GM21528 (cell line): ENCODE data around the gene BRCC3.
"Not testable (repeated sequence)": the region's sequence is repeated elsewhere in the genome, so short reads cannot be mapped to it uniquely, and the experiment has no call there.

ENCODE experiments used
- ATAC-seq: cut with Tn5 transposase; IDR thresholded peaks from one replicate; pipeline ENCODE4 v1.9.1; 2021; ENCODE audit warnings: mild to moderate bottlenecking, moderate library complexity; ENCODE audit not compliant: unreplicated experiment, low FRiP score

Gene BRCC3

DNA sequence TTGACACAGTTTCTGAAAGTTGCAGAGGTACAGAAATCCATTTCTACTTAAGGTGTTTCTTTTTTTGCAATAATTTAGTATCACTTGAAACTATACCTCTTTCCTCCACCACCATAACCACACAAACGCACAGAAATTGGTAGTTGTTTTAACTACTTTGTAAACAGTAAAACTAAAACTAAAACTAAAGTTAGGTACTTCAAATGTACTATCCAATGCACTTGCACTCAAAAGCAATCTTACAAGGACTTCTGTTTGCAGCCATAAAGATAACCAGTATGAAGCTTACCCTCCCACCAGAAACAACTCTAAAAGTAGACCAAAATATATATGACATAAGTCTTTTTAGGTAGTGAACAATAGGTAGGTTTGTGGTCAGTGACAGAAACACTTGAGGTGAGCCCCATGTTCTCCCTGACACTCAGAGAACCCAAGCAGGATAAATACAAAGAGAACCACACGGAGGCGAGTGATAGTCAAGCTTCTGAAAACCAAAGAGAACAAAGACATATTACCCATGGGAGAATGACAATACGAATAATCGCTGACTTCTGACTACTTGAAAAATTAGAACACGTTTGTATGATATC lies 72.7 kb downstream of the BRCC3 start:
- no peak for ATAC-seq

DNA sequence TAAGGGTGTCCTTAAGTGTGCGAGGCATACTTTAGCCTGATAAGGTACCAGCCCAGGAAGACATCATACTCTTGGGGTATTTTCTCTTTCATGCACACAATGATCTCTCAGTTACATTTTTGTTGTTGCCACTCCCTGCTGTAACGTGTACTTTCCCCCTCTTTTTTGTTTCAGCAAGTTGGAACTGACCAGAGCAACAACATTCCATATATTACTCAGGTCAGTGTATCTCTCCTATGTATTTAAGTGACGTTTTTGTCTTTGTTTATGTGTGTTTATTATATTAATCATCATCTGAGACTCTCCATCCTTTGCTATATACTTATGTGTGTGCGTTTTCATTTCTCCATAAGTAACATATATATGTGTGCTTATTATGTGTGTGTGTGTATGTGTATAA lies 73.6 kb downstream of the BRCC3 start:
- ATAC-seq = no peak

DNA sequence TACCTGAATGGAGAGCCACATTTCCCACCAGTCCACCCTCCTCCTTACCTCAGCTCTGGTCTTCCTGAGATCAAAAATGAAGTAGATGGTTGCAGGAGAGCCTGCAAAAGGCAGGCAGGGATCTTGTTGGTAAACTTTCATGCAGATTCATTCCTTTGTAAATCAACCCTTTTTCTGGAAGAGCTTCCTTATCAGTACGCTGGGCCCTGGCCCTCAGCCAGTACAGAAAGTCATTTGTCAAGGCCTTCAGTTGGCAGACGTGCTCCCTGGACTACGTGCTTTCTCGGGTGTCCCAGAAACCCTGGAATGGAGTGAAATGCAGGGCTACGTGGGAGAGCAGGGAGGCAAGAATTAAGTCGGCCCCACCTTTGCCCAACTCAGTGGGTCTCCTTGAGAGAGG lies 76.3 kb downstream of the BRCC3 start:
- ATAC-seq = not testable (repeated sequence)

DNA sequence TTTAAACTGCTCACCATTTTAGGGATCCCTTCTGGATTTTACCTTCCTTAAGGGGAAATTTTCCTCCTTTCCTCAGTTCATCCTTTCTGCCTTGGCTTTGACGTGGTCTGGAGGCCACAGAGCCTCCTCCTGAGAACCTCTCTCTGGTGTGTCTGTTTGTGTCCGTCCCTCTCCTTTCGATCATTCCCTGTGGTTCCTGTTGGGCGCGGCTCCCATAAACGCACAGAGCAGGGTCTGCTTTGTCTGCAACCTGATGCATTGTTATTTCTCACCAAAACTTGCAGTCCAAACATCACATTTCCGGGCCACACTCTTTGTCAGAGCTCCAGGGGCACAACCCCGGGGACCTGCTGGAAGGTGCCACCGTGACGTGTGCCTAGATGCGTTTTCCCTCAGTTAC lies 76.9 kb downstream of the BRCC3 start:
- not testable (repeated sequence) for ATAC-seq

DNA sequence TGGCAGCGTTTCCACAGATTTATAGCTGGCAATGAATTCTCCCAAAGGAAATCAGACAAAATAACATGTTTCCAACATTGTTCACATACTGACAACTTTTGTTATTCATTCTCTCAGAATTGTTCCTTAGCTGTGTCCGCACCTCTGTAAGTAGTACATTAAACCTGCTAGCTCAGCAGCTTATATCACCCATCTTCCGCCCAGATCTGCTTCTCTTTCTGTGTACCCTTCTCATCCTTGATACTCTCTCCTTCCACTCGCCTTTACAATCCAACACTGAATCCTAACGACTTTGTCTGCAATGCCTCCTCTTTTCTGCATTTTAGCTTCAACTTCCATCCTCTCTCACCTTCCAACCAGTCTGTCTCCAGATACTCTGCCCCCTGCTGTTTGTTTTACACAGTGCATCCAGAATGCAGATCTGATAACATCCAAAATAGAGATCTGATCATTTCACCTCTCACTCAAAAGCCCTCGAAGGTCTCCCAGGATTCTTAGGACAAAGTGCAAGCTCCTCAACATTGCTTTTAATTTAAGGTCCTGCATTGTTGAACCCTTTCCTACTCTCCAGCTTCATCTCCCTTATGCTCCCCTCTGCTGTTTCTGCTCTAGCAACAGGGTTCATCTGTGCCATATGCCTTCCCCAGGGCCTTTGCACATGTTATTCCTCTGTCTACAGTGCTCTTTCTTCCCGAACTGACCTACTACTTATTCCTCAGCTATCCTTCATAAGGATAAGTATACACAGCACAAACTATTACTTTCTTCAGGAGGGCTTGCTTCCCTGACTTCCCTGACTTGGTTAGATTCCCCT lies 77.6 kb downstream of the BRCC3 start:
- no peak for ATAC-seq

DNA sequence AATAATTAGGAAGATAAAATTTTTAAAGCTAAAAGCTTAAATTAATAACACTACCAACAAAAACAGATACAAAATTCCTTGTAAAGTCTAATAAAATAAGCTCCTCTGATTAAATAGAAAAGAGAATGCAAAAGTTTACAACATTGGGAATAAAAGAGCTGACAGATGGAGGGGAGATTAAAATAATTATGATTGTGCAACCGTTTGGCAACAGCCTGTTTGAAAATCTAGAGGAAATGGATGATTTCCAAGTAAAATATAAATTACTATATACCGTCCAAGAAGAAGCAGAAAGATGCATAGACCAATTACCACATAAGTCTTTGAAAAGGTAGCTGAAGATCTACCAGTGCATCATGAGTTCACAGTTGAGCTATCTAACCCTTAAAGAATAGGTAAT lies 98.6 kb downstream of the BRCC3 start:
- no peak for ATAC-seq
